GM19351 (cell line): ENCODE results near the gene CD300LB.

Experiments used
- ATAC-seq: cut with Tn5 transposase; IDR thresholded peaks from one replicate; pipeline ENCODE4 v1.9.1; 2021; ENCODE audit warnings: mild to moderate bottlenecking, moderate library complexity; ENCODE audit not compliant: unreplicated experiment

Gene CD300LB

GRCh38 chr17:74550602-74551001, 19.3 kb upstream of the CD300LB start:
- no peak for ATAC-seq

- no peak for ATAC-seq
Measured at GRCh38 chr17:74549343-74549742, 18.1 kb upstream of the CD300LB start.

GRCh38 chr17:74547736-74548135, 16.5 kb upstream of the CD300LB start:
- no peak for ATAC-seq

- no peak for ATAC-seq
Measured at GRCh38 chr17:74547264-74547663, 16.0 kb upstream of the CD300LB start.

GRCh38 chr17:74546586-74546985, 15.3 kb upstream of the CD300LB start:
- no peak for ATAC-seq

GRCh38 chr17:74545843-74546230, 14.6 kb upstream of the CD300LB start, which contains the start of gene CD300C:
Gene CD300C, minus strand, starts transcription at chr17:74546115. Its CDS starts 333 bp downstream, at chr17:74545782.
- no peak for ATAC-seq

- no peak for ATAC-seq
Measured at GRCh38 chr17:74544991-74545842, 13.9 kb upstream of the CD300LB start.

GRCh38 chr17:74543891-74544760, 12.9 kb upstream of the CD300LB start:
- ATAC-seq: no peak

- ATAC-seq: no peak
Measured at GRCh38 chr17:74543406-74543805, 12.1 kb upstream of the CD300LB start.

GRCh38 chr17:74542727-74543383, 11.6 kb upstream of the CD300LB start:
- ATAC-seq: no peak

GRCh38 chr17:74542166-74542565, 10.9 kb upstream of the CD300LB start:
- no peak for ATAC-seq

- ATAC-seq: no peak
Measured at GRCh38 chr17:74541176-74542111, 10.2 kb upstream of the CD300LB start.

GRCh38 chr17:74539281-74539820, 8.1 kb upstream of the CD300LB start:
- no peak for ATAC-seq

- ATAC-seq: no peak
Measured at GRCh38 chr17:74536890-74537289, 5.6 kb upstream of the CD300LB start.

- ATAC-seq: no peak
Measured at GRCh38 chr17:74532115-74532514, 840 bp upstream of the CD300LB start.

GRCh38 chr17:74530831-74531150, 484 bp downstream of the CD300LB start:
- no peak for ATAC-seq

GRCh38 chr17:74529243-74529642, 2.0 kb downstream of the CD300LB start:
- ATAC-seq: no peak

GRCh38 chr17:74528491-74529199, 2.6 kb downstream of the CD300LB start:
- ATAC-seq: peak; percentile 96

GRCh38 chr17:74527756-74528155, 3.5 kb downstream of the CD300LB start:
- no peak for ATAC-seq
